GM13977 (cell line): ENCODE results near the gene MAN1C1.

ENCODE experiments used
- DNase-seq: peaks from one replicate; pipeline ENCODE4 v3.0.0; 2012; ENCODE audit warnings: low spot score
- in situ Hi-C: fragments of 300-500 bp; cut with MboI; formaldehyde crosslinking; loops from one replicate; pipeline ENCODE4 v1.12.0; 2022; ENCODE audit warnings: low sequenced_read_pairs, low pct_unique_long_range_greater_than_20kb, mixed read lengths, inconsistent platforms; ENCODE audit not compliant: unreplicated experiment
- TF ChIP-seq, protein P1 (sequence below): IDR thresholded peaks from 2 replicates; pipeline ENCODE4 v1.5.1; 2012; ENCODE audit warnings: mild to moderate bottlenecking, control low read depth; ENCODE audit not compliant: insufficient read depth; ENCODE audit errors: extremely low read depth, missing control alignments

The MAN1C1 gene

DNA sequence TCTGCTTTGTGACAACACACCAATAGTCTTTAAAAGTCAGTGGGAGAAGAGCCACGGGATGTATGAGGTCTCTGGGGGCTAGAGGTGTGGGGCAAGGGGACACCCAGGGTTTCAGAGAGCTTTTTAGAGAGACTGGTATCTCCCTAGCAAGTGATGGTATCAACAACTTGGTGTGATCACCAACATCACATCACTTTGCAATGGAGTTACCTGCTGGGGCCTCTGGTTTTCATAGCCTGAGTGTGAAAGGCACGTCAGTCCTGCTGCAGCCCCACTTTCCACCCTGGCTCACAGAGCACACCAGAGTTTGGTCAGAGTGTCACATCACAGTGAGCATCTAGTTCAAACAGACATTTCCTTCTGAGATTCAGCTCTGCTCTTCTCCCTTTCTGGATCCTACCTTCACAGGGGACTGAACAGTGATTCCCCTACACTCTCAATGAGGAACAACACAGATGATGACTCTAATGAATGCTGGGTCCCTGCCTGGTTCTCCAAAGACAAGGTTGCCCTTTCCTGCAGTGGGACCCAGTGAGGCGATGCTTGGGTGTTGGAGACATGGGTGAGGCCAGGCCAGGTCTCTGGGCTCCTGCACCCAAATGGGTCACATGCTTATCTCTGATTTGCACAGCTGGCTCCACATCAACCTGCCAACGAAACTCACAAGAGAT lies 2.0 kb upstream of the MAN1C1 start:
- DNase-seq, result no peak
- in situ Hi-C loops, result no loop called here
- TF ChIP-seq, protein P1, sequence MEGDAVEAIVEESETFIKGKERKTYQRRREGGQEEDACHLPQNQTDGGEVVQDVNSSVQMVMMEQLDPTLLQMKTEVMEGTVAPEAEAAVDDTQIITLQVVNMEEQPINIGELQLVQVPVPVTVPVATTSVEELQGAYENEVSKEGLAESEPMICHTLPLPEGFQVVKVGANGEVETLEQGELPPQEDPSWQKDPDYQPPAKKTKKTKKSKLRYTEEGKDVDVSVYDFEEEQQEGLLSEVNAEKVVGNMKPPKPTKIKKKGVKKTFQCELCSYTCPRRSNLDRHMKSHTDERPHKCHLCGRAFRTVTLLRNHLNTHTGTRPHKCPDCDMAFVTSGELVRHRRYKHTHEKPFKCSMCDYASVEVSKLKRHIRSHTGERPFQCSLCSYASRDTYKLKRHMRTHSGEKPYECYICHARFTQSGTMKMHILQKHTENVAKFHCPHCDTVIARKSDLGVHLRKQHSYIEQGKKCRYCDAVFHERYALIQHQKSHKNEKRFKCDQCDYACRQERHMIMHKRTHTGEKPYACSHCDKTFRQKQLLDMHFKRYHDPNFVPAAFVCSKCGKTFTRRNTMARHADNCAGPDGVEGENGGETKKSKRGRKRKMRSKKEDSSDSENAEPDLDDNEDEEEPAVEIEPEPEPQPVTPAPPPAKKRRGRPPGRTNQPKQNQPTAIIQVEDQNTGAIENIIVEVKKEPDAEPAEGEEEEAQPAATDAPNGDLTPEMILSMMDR, result no peak

- TF ChIP-seq, protein P1, result no peak
- in situ Hi-C loops, result no loop called here
- DNase-seq, result no peak
These were observed 1.4 kb upstream of the MAN1C1 start for GRCh38 chr1:25615172-25615541.

GRCh38 chr1:25615563-25616094 lies 962 bp upstream of the MAN1C1 start:
- TF ChIP-seq, protein P1, result no peak
- in situ Hi-C loops, result no loop called here
- DNase-seq, result no peak

DNA sequence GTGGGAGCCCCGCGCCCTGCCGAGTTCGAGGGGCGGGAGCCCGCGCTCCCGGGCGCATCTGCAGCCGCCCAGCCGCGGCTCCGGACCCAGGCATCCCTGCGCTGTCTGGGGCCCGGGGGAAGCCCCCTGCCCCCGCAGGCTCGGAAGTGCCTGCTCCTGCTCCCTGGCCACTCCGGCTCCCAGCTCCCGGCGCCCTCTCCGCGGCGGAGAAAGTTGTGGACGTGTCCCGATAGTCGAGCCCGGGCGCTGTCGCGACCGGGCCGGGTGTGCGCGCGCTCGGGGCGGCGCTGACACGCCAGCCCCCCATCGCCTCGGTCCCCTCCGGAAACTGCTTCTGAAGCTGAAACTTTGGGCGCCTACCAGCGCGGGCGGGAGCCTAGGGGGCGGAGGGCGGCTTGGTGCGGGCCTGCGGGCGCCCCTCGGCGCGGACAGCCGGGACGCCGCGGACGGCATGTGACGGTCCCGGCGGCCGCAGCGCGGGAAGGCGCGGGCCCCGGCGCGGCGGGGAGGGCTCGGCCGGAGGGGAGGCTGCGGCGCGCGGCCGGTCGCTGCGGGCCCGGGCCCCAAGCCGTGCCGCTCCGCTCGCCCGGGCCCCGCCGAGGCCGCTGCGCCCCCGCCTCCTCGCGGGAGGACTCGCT lies 515 bp downstream of the MAN1C1 start:
- in situ Hi-C loops, result no loop called here
- TF ChIP-seq, protein P1, result no peak
- no peak for DNase-seq

DNA sequence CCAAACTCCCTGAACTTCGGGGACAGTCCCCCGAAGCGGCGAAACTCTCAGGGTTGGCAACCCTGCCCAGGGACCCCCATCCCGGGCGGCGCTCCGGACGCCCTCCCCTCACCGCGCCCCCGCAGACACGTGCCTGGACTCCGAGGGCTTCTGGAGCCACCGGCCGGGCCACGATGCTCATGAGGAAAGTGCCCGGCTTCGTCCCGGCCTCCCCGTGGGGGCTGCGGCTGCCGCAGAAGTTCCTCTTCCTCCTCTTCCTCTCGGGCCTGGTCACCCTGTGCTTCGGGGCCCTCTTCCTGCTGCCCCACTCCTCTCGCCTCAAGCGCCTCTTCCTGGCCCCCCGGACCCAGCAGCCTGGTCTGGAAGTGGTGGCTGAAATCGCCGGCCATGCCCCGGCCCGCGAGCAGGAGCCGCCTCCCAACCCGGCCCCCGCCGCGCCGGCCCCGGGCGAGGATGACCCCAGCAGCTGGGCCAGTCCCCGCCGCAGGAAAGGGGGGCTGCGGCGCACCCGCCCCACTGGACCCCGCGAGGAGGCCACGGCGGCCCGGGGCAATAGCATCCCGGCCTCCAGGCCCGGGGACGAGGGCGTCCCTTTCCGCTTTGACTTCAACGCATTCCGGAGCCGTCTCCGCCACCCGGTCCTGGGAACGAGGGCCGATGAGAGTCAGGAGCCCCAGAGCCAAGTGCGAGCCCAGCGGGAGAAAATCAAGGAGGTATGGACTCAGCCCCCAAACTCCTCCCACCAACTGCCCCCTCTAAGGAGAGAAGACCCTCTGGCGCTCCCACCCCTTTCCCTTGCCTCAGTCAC lies 1.2 kb downstream of the MAN1C1 start:
- in situ Hi-C loops, result no loop called here
- TF ChIP-seq, protein P1, result no peak
- no peak for DNase-seq

DNA sequence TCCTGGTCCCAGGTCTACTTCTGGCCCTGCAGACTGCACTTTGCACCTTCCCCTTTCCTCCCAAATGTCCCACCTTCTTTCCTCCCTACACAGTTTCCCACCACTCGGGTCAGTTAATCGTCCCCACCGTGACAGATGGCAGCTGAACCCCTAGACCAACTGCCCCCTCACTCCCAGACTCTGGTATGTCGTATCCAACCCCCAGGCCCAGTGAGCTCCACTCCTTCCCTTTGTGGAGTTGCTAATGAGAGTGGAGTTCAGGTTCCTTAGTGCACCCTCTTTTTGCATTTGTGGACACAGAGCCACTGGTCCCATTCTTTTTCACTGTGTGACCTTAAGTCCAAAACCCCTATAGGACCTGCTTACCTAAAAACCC lies 1.8 kb downstream of the MAN1C1 start:
- TF ChIP-seq, protein P1, result no peak
- in situ Hi-C loops, result no loop called here
- DNase-seq, result no peak
